Loucy (cell line): ENCODE measurements around the gene TMEM47.

Experiments
- H2AFZ ChIP-seq: fragments of 200-600 bp; sonication (generic); 2 replicates; pipeline ENCODE4 v1.6.0; 2016; ENCODE audit warnings: antibody characterized with exemption, mild to moderate bottlenecking, low read length, moderate library complexity
- H3F3A ChIP-seq: fragments of 200-600 bp; 2 replicates; pipeline ENCODE4 v1.6.0; 2016; ENCODE audit warnings: antibody characterized with exemption, low read depth, mild to moderate bottlenecking
- H3K27me3 ChIP-seq: fragments of 200-600 bp; sonication (generic); 2 replicates; pipeline ENCODE4 v1.6.1; 2014; ENCODE audit warnings: low read length, mild to moderate bottlenecking; ENCODE audit not compliant: insufficient read depth, poor library complexity, severe bottlenecking
- H3K36me3 ChIP-seq: fragments of 200-600 bp; sonication (generic); 2 replicates; pipeline ENCODE4 v1.6.1; 2016; ENCODE audit warnings: low read length; ENCODE audit not compliant: insufficient read depth
- H3K4me1 ChIP-seq: fragments of 200-600 bp; sonication (generic); 2 replicates; pipeline ENCODE4 v1.5.1; 2014; ENCODE audit warnings: low read length, mild to moderate bottlenecking; ENCODE audit not compliant: insufficient read depth, poor library complexity, severe bottlenecking
- H3K4me2 ChIP-seq: fragments of 200-600 bp; sonication (generic); 2 replicates; pipeline ENCODE4 v1.6.0; 2014; ENCODE audit warnings: antibody characterized with exemption, low read length, low read depth, mild to moderate bottlenecking; ENCODE audit not compliant: poor library complexity, severe bottlenecking
- H3K4me3 ChIP-seq: fragments of 200-600 bp; sonication (generic); 2 replicates; pipeline ENCODE4 v1.5.1; 2014; ENCODE audit warnings: low read length, mild to moderate bottlenecking, mixed read lengths; ENCODE audit not compliant: poor library complexity, severe bottlenecking
- H3K79me2 ChIP-seq: fragments of 200-600 bp; sonication (generic); 2 replicates; pipeline ENCODE4 v1.6.1; 2014; ENCODE audit warnings: low read length; ENCODE audit not compliant: insufficient read depth
- H3K9ac ChIP-seq: fragments of 200-600 bp; sonication (generic); 2 replicates; pipeline ENCODE4 v1.6.0; 2014; ENCODE audit warnings: mild to moderate bottlenecking, low read depth, low read length, moderate library complexity; ENCODE audit not compliant: poor library complexity, severe bottlenecking
- H3K9me2 ChIP-seq: fragments of 200-600 bp; sonication (generic); replicated peaks from 2 replicates; pipeline ENCODE4 v1.6.1; 2016; ENCODE audit warnings: low read depth, low read length, mixed read lengths
- H3K9me3 ChIP-seq: fragments of 200-600 bp; sonication (generic); 2 replicates; pipeline ENCODE4 v1.6.1; 2014; ENCODE audit warnings: mild to moderate bottlenecking, antibody characterized with exemption, low read length, low read depth; ENCODE audit not compliant: insufficient read depth
- H4K20me1 ChIP-seq: fragments of 200-600 bp; sonication (generic); 2 replicates; pipeline ENCODE4 v1.6.0; 2014; ENCODE audit warnings: antibody characterized with exemption, low read length, mild to moderate bottlenecking; ENCODE audit not compliant: insufficient read depth, poor library complexity, severe bottlenecking
- EZH2phosphoT487 ChIP-seq: fragments of 200-600 bp; IDR thresholded peaks from 2 replicates; pipeline ENCODE4 v1.6.1; 2018; ENCODE audit warnings: antibody characterized with exemption, mild to moderate bottlenecking, moderate library complexity, borderline replicate concordance
- TF ChIP-seq, protein P1 (sequence below): fragments of 200-600 bp; sonication (generic); conservative IDR thresholded peaks from 2 replicates; pipeline ENCODE4 v1.5.1; 2014; ENCODE audit warnings: mild to moderate bottlenecking, antibody characterized with exemption, low read length

The TMEM47 gene

GRCh38 chrX:34632384-34632783, 24.7 kb downstream of the TMEM47 start:
- Histone ChIP-seq H3K4me2 (no peak overlapping the region), H3K79me2 (no peaks in the 10 kb centered on the region), H3K27me3 (no peaks in the 10 kb centered on the region), H3K9ac (no peak overlapping the region), H3K36me3 (no peaks in the 10 kb centered on the region), H4K20me1 (no peaks in the 10 kb centered on the region), H3K9me2 (no peaks in the 10 kb centered on the region), H3K4me3 (no peak overlapping the region), H3F3A (no peaks in the 10 kb centered on the region), H2AFZ (no peak overlapping the region), H3K4me1 (no peaks in the 10 kb centered on the region), H3K9me3 (no peaks in the 10 kb centered on the region)
- TF ChIP-seq, protein P1, sequence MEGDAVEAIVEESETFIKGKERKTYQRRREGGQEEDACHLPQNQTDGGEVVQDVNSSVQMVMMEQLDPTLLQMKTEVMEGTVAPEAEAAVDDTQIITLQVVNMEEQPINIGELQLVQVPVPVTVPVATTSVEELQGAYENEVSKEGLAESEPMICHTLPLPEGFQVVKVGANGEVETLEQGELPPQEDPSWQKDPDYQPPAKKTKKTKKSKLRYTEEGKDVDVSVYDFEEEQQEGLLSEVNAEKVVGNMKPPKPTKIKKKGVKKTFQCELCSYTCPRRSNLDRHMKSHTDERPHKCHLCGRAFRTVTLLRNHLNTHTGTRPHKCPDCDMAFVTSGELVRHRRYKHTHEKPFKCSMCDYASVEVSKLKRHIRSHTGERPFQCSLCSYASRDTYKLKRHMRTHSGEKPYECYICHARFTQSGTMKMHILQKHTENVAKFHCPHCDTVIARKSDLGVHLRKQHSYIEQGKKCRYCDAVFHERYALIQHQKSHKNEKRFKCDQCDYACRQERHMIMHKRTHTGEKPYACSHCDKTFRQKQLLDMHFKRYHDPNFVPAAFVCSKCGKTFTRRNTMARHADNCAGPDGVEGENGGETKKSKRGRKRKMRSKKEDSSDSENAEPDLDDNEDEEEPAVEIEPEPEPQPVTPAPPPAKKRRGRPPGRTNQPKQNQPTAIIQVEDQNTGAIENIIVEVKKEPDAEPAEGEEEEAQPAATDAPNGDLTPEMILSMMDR = no peak
- no peak for TF ChIP-seq EZH2phosphoT487

DNA sequence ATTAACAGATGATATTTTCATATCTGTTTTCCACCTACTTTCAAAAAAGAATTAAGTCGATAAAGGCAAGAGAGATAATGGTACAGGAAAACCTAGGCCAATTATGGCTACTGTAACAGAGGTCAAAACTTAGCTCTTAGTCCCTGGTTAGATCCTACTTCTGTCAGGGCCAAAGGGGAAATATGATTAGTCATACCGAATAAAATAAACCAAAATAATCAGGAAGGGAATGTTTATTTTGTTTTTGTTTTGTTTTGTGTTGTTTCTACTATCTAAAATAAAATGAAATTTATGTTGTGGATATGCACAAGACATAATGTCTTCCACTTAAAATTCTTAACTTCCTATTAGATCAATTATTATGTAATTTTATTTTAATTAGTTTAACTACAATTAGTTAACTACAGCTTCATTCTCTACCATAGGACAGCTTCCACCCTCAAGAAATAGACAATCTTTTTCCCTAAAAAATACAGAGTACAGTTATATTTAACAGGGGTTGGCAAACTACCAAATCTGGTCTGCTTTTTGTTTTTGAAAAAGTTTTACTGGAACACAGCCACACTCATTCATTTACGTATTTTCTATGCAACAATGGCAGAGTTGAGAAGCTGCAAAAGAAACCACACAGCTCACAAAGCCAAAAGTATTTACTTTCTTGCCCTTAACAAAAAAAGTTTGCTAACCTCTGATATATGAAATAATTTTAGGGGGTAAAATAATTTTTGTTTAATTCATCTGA, 25.4 kb downstream of the TMEM47 start:
- no peaks in the 10 kb centered on the region for H3K79me2 ChIP-seq
- H2AFZ ChIP-seq = no peak overlapping the region
- H3F3A ChIP-seq = no peaks in the 10 kb centered on the region
- H3K27me3 ChIP-seq = no peaks in the 10 kb centered on the region
- H3K9ac ChIP-seq = no peak overlapping the region
- H3K4me2 ChIP-seq = no peak overlapping the region
- no peaks in the 10 kb centered on the region for H3K4me1 ChIP-seq
- H3K9me2 ChIP-seq = no peaks in the 10 kb centered on the region
- H3K4me3 ChIP-seq = no peak overlapping the region
- H3K36me3 ChIP-seq = no peaks in the 10 kb centered on the region
- H4K20me1 ChIP-seq = no peaks in the 10 kb centered on the region
- TF ChIP-seq EZH2phosphoT487 = no peak
- TF ChIP-seq, protein P1 = no peak
- no peaks in the 10 kb centered on the region for H3K9me3 ChIP-seq

- Histone ChIP-seq H3F3A (no peaks in the 10 kb centered on the region), H3K9me2 (no peaks in the 10 kb centered on the region), H3K4me1 (no peaks in the 10 kb centered on the region), H3K9ac (no peak overlapping the region), H3K9me3 (no peaks in the 10 kb centered on the region), H3K4me3 (no peak overlapping the region), H3K36me3 (no peaks in the 10 kb centered on the region), H3K79me2 (no peaks in the 10 kb centered on the region), H2AFZ (no peak overlapping the region), H3K4me2 (no peak overlapping the region), H3K27me3 (no peaks in the 10 kb centered on the region), H4K20me1 (no peaks in the 10 kb centered on the region)
- TF ChIP-seq EZH2phosphoT487 = no peak
- TF ChIP-seq, protein P1 = no peak
Observed at GRCh38 chrX:34629572-34629971, 27.5 kb downstream of the TMEM47 start.
